HCT116 (cell line): ENCODE data around the gene MED15. TPM values are rescaled to one million over a fixed set of nuclear protein-coding genes. Genes with fewer than 3 reads are reported as not detected.
"Not testable (repeated sequence)": the region's sequence is repeated elsewhere in the genome, so short reads cannot be mapped to it uniquely, and the experiment has no call there.

Source experiments
- ATAC-seq: fragments of 200-7000 bp; cut with Tn5 transposase; 2 replicates; pipeline ENCODE4 v1.9.1; 2020; ENCODE audit warnings: mild to moderate bottlenecking, moderate library complexity
- BruUV-seq: library from RNA; stranded (reverse); fragments of 400-500 nt; replicated peaks from 2 replicates; lab custom pipeline; 2021; lab: Mats Ljungman, UMichigan
- CTCF ChIA-PET: fragments of 300-600 bp; sonication (Branson Sonifier 250); formaldehyde crosslinking; loops from one replicate; lab custom pipeline; 2021; ENCODE audit warnings: antibody characterized with exemption; lab: Charles Lee
- POLR2A ChIA-PET: fragments of 300-600, 350-600 bp; sonication (Branson Sonifier 250); formaldehyde crosslinking; loops from one replicate; lab custom pipeline; 2021; ENCODE audit warnings: antibody characterized with exemption; lab: Charles Lee
- RAD21 ChIA-PET, 2 experiments: fragments of 300-600 bp; sonication (Branson Sonifier 250); formaldehyde crosslinking; loops; one replicate each; lab custom pipeline; 2023; ENCODE audit warnings: low total read pairs in 2 of 2; ENCODE audit not compliant: uncharacterized antibody in 2 of 2, unreplicated experiment in 2 of 2, low non-redundant PET in 1 of 2; lab: Charles Lee
- DNase-seq: peaks from one replicate; pipeline ENCODE4 v3.0.0-alpha.2; 2010; ENCODE audit warnings: low read depth, low spot score
- H2AFZ ChIP-seq: fragments of 200-600 bp; shearing (Covaris generic), sonication (generic); 2 replicates; pipeline ENCODE4 v1.6.1; 2017; ENCODE audit warnings: low read depth, mixed run types, mixed read lengths, antibody characterized with exemption, low read length; ENCODE audit not compliant: poor library complexity, severe bottlenecking
- H3K27ac ChIP-seq: 2 replicates; pipeline ENCODE4 v1.5.1; 2012; ENCODE audit warnings: low read depth, low read length
- H3K27me3 ChIP-seq: fragments of 200-600 bp; sonication (generic); 2 replicates; pipeline ENCODE4 v1.6.1; 2016; ENCODE audit warnings: mixed run types, low read length, mixed read lengths; ENCODE audit not compliant: insufficient read depth
- H3K36me3 ChIP-seq, 2 experiments: fragments of 200-500 bp in 1 of 2; fragments of 200-600 bp in 1 of 2; sonication (Bioruptor generic) in 1 of 2; sonication (generic) in 1 of 2; 2 replicates each; pipeline versions ENCODE4 v1.5.1 to v1.6.1; 2014 to 2016; ENCODE audit warnings: low read length in 2 of 2, inconsistent platforms in 1 of 2, mixed read lengths in 1 of 2, mixed run types in 1 of 2; ENCODE audit not compliant: insufficient read depth in 2 of 2, control insufficient read depth in 1 of 2
- H3K4me1 ChIP-seq, 2 experiments: fragments of 200-600 bp in 1 of 2; sonication (generic) in 1 of 2; 2 replicates each; pipeline versions ENCODE4 v1.5.1 to v1.6.1; 2012 to 2017; ENCODE audit warnings: low read length in 2 of 2, inconsistent platforms in 1 of 2, mild to moderate bottlenecking in 1 of 2, mixed read lengths in 1 of 2, mixed run types in 1 of 2, moderate library complexity in 1 of 2; ENCODE audit not compliant: insufficient read depth in 2 of 2, control insufficient read depth in 1 of 2
- H3K4me2 ChIP-seq: fragments of 200-600 bp; sonication (generic); 2 replicates; pipeline ENCODE4 v1.6.1; 2017; ENCODE audit warnings: mixed run types, low read length, mixed read lengths
- H3K4me3 ChIP-seq, 2 experiments: fragments of 200-600 bp in 1 of 2; sonication (generic) in 1 of 2; replicated peaks in 1 of 2; 2 replicates each; pipeline ENCODE4 v1.5.1; 2011 to 2016; ENCODE audit warnings: low read length in 2 of 2, control low read depth in 1 of 2, low read depth in 1 of 2, mild to moderate bottlenecking in 1 of 2, mixed read lengths in 1 of 2, mixed run types in 1 of 2
- H3K79me2 ChIP-seq: fragments of 200-600 bp; sonication (generic); 2 replicates; pipeline ENCODE4 v1.6.1; 2017; ENCODE audit warnings: mild to moderate bottlenecking, mixed run types, low read length, moderate library complexity, mixed read lengths; ENCODE audit not compliant: insufficient read depth
- H3K9ac ChIP-seq: fragments of 200-600 bp; sonication (generic); 2 replicates; pipeline ENCODE4 v1.6.1; 2016; ENCODE audit warnings: low read length, mixed read lengths
- H3K9me2 ChIP-seq: fragments of 200-600 bp; sonication (generic), shearing (Covaris generic); 2 replicates; pipeline ENCODE4 v1.6.1; 2017; ENCODE audit warnings: mixed run types, mild to moderate bottlenecking, moderate library complexity; ENCODE audit not compliant: insufficient read depth
- H3K9me3 ChIP-seq, 2 experiments: fragments of 200-500 bp in 1 of 2; fragments of 200-600 bp in 1 of 2; sonication (Bioruptor generic) in 1 of 2; sonication (generic) in 1 of 2; 2 replicates each; pipeline ENCODE4 v1.6.1; 2014 to 2017; ENCODE audit warnings: low read length in 2 of 2, mixed read lengths in 2 of 2, inconsistent platforms in 1 of 2, low read depth in 1 of 2, mild to moderate bottlenecking in 1 of 2, mixed run types in 1 of 2, moderate library complexity in 1 of 2; ENCODE audit not compliant: control insufficient read depth in 1 of 2, insufficient read depth in 1 of 2
- H4K20me1 ChIP-seq: fragments of 200-600 bp; sonication (generic), shearing (Covaris generic); 2 replicates; pipeline ENCODE4 v1.6.1; 2017; ENCODE audit warnings: mixed run types, mild to moderate bottlenecking, moderate library complexity; ENCODE audit not compliant: insufficient read depth
- CBX3 ChIP-seq: IDR thresholded peaks from 2 replicates; pipeline ENCODE4 v1.6.1; 2012; ENCODE audit warnings: low read depth
- CEBPB ChIP-seq: IDR thresholded peaks from 2 replicates; pipeline ENCODE4 v1.6.1; 2012; ENCODE audit warnings: low read depth
- EGR1 ChIP-seq: IDR thresholded peaks from 2 replicates; pipeline ENCODE4 v1.6.1; 2012; ENCODE audit warnings: low read depth
- EZH2 ChIP-seq: fragments of 200-600 bp; sonication (generic); IDR thresholded peaks from 2 replicates; pipeline ENCODE4 v1.6.1; 2017; ENCODE audit warnings: antibody characterized with exemption, mixed run types
- JUND ChIP-seq: IDR thresholded peaks from 2 replicates; pipeline ENCODE4 v1.6.1; 2012
- POLR2A ChIP-seq: IDR thresholded peaks from 2 replicates; pipeline ENCODE4 v1.7.0; 2011; ENCODE audit warnings: borderline replicate concordance; ENCODE audit not compliant: insufficient read depth, insufficient read length; ENCODE audit errors: extremely low read depth
- POLR2AphosphoS5 ChIP-seq: IDR thresholded peaks from 2 replicates; pipeline ENCODE4 v1.6.1; 2011; ENCODE audit warnings: mild to moderate bottlenecking, low read depth, low read length, moderate library complexity
- SIN3A ChIP-seq: IDR thresholded peaks from 2 replicates; pipeline ENCODE4 v1.6.1; 2012; ENCODE audit warnings: low read depth
- SP1 ChIP-seq: IDR thresholded peaks from 2 replicates; pipeline ENCODE4 v1.6.1; 2012; ENCODE audit warnings: low read depth
- SRF ChIP-seq: IDR thresholded peaks from 2 replicates; pipeline ENCODE4 v1.6.1; 2012; ENCODE audit warnings: low read depth
- TCF7L2 ChIP-seq: IDR thresholded peaks from 2 replicates; pipeline ENCODE4 v1.7.0; 2011; ENCODE audit warnings: borderline replicate concordance, inconsistent platforms; ENCODE audit not compliant: insufficient read depth, insufficient read length; ENCODE audit errors: extremely low read depth
- YY1 ChIP-seq: IDR thresholded peaks from 2 replicates; pipeline ENCODE4 v1.6.1; 2011; ENCODE audit warnings: low read length, low read depth, moderate library complexity, mild to moderate bottlenecking; ENCODE audit not compliant: insufficient replicate concordance; ENCODE audit errors: extremely low read depth
- ZFX ChIP-seq: fragments of 450-650 bp; IDR thresholded peaks from 2 replicates; pipeline ENCODE4 v1.6.1; 2017
- ZNF274 ChIP-seq: fragments of 200-500 bp; sonication (Bioruptor generic); IDR thresholded peaks from 2 replicates; pipeline ENCODE4 v1.6.1; 2014; ENCODE audit warnings: mild to moderate bottlenecking, low read depth, low read length, inconsistent platforms
- intact Hi-C: fragments of 100-400 bp; cut with micrococcal nuclease; formaldehyde crosslinking; loops from 2 replicates; pipeline ENCODE4 v1.10.0; 2022
- total RNA-seq: library from RNA; stranded (reverse); gene quantifications from one replicate; pipeline ENCODE4 v1.2.1, GENCODE V29; 2021; ENCODE audit not compliant: unreplicated experiment
- TF ChIP-seq, protein P1 (sequence below): IDR thresholded peaks from 2 replicates; pipeline ENCODE4 v1.6.1; 2012
- TF ChIP-seq, protein P2 (sequence below): IDR thresholded peaks from 2 replicates; pipeline ENCODE4 v1.6.1; 2012

The MED15 gene
- total RNA-seq, 1 experiment from 2014 or later, result 81.3 TPM

DNA sequence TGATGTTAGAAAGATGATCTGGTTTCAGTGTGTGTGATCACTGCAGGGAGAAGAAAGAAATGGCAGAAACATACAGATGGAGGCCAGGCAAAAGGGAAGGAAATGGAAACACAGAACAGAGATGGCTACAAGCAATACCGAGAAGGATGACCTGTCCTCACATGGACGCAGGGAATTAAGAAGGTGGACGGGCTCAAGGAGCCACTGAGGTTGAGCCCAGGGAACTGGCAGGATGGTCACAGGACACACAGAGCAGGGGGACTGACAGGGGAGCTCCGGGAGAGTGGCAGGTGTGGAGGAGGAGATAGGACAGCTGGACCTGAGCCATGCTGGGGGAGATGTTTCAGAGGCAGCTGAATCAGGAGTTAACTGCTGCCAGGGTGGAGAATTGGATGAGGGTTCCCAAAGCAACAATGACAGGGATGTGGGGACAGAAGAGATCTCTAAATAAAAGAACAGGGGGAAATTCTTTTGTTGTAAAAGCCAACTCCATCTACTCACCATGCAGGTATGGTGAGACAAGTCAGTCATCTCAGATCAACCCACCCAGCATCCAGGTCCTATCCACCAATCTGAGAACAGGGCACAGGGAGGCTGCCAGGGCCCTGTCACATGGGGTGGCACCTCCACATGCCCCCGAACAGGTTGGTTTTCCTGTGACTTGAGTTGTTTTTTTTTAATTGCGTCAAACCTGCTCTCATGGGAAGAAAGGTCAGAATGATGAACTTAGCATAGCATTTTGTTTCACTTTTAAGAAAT lies 38.1 kb upstream of the MED15 start:
- BruUV-seq, result no TSS peak
- Histone ChIP-seq H3K36me3 (no peaks in the 10 kb centered on the region; a peak in 1 of 4 replicates), H3K9ac (no peak overlapping the region), H4K20me1 (no peaks in the 10 kb centered on the region)
- TF ChIP-seq POLR2A (no peak), YY1 (no peak), SRF (no peak), ZFX (no peak), SIN3A (no peak), CEBPB (no peak), EZH2 (no peak), CBX3 (no peak), POLR2AphosphoS5 (no peak), EGR1 (no peak), SP1 (no peak), ZNF274 (no peak), TCF7L2 (no peak), JUND (no peak)
- TF ChIP-seq, protein P1, sequence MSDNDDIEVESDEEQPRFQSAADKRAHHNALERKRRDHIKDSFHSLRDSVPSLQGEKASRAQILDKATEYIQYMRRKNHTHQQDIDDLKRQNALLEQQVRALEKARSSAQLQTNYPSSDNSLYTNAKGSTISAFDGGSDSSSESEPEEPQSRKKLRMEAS, result no peak
- TF ChIP-seq, protein P2, sequence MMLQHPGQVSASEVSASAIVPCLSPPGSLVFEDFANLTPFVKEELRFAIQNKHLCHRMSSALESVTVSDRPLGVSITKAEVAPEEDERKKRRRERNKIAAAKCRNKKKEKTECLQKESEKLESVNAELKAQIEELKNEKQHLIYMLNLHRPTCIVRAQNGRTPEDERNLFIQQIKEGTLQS, result no peak
- TF ChIP-seq, all 23 proteins: peak for 0
- no peak overlapping the region for H2AFZ ChIP-seq
- H3K4me1 ChIP-seq, result no peaks in the 10 kb centered on the region
- H3K4me3 ChIP-seq, result no peak overlapping the region
- RAD21 ChIA-PET, result no interaction called here
- H3K79me2 ChIP-seq, result no peaks in the 10 kb centered on the region
- CTCF ChIA-PET, result no interaction called here
- no peak for DNase-seq
- ATAC-seq, result no peak
- no peaks in the 10 kb centered on the region for H3K9me2 ChIP-seq
- intact Hi-C loops, result no loop called here
- no peaks in the 10 kb centered on the region for H3K27me3 ChIP-seq
- POLR2A ChIA-PET, result no interaction called here
- H3K27ac ChIP-seq, result no peak overlapping the region
- no peak overlapping the region for H3K4me2 ChIP-seq
- H3K9me3 ChIP-seq, result no peaks in the 10 kb centered on the region

DNA sequence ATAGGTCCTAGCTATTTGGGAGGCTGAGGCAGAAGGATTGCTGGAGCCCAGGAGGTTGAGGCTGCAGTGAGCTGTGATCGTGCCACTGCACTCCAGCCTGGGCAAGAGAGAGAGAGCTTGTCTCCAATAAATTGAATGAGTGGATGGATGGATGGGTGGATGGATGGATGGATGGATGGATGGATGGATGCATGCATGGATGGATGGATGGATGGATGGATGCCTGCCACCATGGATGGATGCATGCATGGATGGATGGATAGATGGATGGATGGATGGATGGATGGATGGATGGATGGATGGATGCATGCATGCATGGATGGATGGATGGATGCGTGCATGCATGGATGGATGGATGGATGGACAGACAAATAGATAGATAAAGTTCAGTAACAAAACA lies 36.9 kb upstream of the MED15 start:
- H3K27me3 ChIP-seq, H3K36me3 ChIP-seq, intact Hi-C loops, H4K20me1 ChIP-seq, RAD21 ChIA-PET, BruUV-seq, H3K27ac ChIP-seq, H3K9me3 ChIP-seq, H3K79me2 ChIP-seq, DNase-seq, H3K4me3 ChIP-seq, POLR2A ChIA-PET, ATAC-seq, H3K9me2 ChIP-seq, H3K4me1 ChIP-seq, CTCF ChIA-PET, H2AFZ ChIP-seq, H3K9ac ChIP-seq, H3K4me2 ChIP-seq: not testable (repeated sequence)
